Spleen (tissue), 11 donors: ENCODE data around the gene OBSL1. TPM values are rescaled to one million over a fixed set of nuclear protein-coding genes. Genes with fewer than 3 reads are reported as not detected.

Experiments used
- DNase-seq: peaks from one replicate; pipeline ENCODE4 v3.0.0-alpha.2; 2020
- H3K27ac ChIP-seq, 8 donors: fragments of 200-600 bp; sonication (generic) in 7 of 8; 1 replicate in 4 of 8; 2 replicates in 4 of 8; pipeline versions ENCODE4 v1.5.0 to v1.8.0; 2016 to 2021; ENCODE audit warnings: inconsistent platforms in 4 of 8, mild to moderate bottlenecking in 4 of 8, moderate library complexity in 1 of 8
- H3K27me3 ChIP-seq, 7 donors: fragments of 200-600 bp; sonication (generic) in 6 of 7; replicated peaks in 1 of 7; 1 replicate in 4 of 7; 2 replicates in 3 of 7; pipeline versions ENCODE4 v1.5.0 to v1.8.0; 2016 to 2021; ENCODE audit warnings: inconsistent platforms in 3 of 7, mild to moderate bottlenecking in 1 of 7
- H3K36me3 ChIP-seq, 6 donors: fragments of 200-600 bp; sonication (generic) in 5 of 6; 1 replicate in 4 of 6; 2 replicates in 2 of 6; pipeline versions ENCODE4 v1.5.0 to v1.8.0; 2016 to 2021; ENCODE audit warnings: inconsistent platforms in 2 of 6
- H3K4me1 ChIP-seq, 6 donors: fragments of 200-600 bp; sonication (generic) in 5 of 6; 1 replicate in 3 of 6; 2 replicates in 3 of 6; pipeline versions ENCODE4 v1.5.0 to v1.8.0; 2016 to 2021; ENCODE audit warnings: inconsistent platforms in 3 of 6
- H3K4me3 ChIP-seq, 8 donors: fragments of 200-600 bp; sonication (generic) in 7 of 8; 1 replicate in 4 of 8; 2 replicates in 4 of 8; pipeline versions ENCODE4 v1.5.0 to v1.8.0; 2016 to 2021; ENCODE audit warnings: inconsistent platforms in 4 of 8, mild to moderate bottlenecking in 4 of 8, moderate library complexity in 2 of 8
- H3K9me3 ChIP-seq, 8 donors: fragments of 200-600 bp; sonication (generic) in 7 of 8; 1 replicate in 4 of 8; 2 replicates in 4 of 8; pipeline versions ENCODE4 v1.5.0 to v1.8.0; 2016 to 2021; ENCODE audit warnings: inconsistent platforms in 4 of 8
- POLR2A ChIP-seq, 3 donors: fragments of 450-650 bp; IDR thresholded peaks; one replicate each; pipeline ENCODE4 v1.5.1; 2017; ENCODE audit warnings: antibody characterized with exemption in 3 of 3, mild to moderate bottlenecking in 1 of 3
- POLR2AphosphoS5 ChIP-seq, 3 donors: sonication (generic); formaldehyde crosslinking; IDR thresholded peaks; one replicate each; pipeline ENCODE4 v1.5.1; 2017; ENCODE audit warnings: antibody characterized with exemption in 3 of 3
- WGBS, 5 donors: extraction: QIAGEN DNeasy Blood & Tissue Kit in 3 of 5; methylation state at CpG; one replicate each; pipeline versions ENCODE4 v1.1.5 to v1.1.7; 2013 to 2018; 5-methylcytosine and 5-hydroxymethylcytosine counted together
- intact Hi-C: fragments of 100-400 bp; cut with DNase I; formaldehyde crosslinking; loops from one replicate; pipeline ENCODE4 v1.15.0; 2023; ENCODE audit warnings: low total_unique reads
- polyA plus RNA-seq, 3 donors: library from polyadenylated mRNA; stranded (reverse); fragments of 200-250 nt; gene quantifications; one replicate each; pipeline ENCODE4 v1.2.1, GENCODE V29; 2013
- total RNA-seq, 7 donors: library from RNA; depleted of rRNA in 3 of 7; stranded (reverse); fragments of >200 nt in 3 of 7; fragmentation: NEBNext Ultra II Directional in 4 of 7; extraction: Animal tissue kit (Norgen Biotek cat#: 25700) in 4 of 7; gene quantifications; one replicate each; pipeline versions ENCODE4 v1.1.0 to v1.2.1, GENCODE V29; 2016 to 2021
- TF ChIP-seq, protein P1 (sequence below), 11 experiments: fragments of 200-600 bp in 7 of 11; fragments of 450-650 bp in 4 of 11; sonication (generic) in 4 of 11; IDR thresholded peaks in 8 of 11; conservative IDR thresholded peaks in 3 of 11; 1 replicate in 7 of 11; 2 replicates in 4 of 11; pipeline versions ENCODE4 v1.4.0 to v1.8.0; 2016 to 2021; ENCODE audit warnings: antibody characterized with exemption in 11 of 11, inconsistent platforms in 4 of 11, mild to moderate bottlenecking in 1 of 11
- donor health status: healthy with polysubstance abuse.
- donor health status: DM: no; HTN: no; CAD: no; lungs with moderate emphysema.
- donor health status: DM: no; HTN: no; CAD: no.
- donor health status: Bipolar disorder and iron deficiency.
- donor health status: healthy.
- donor health status: DM: no; HTN: no; CAD: no.
- donor health status: DM: yes; HTN: yes; CAD: no.

The OBSL1 gene
- total and polyA plus RNA-seq, 10 donors = 15.9 to 51.6 (median 31.0) TPM

DNA sequence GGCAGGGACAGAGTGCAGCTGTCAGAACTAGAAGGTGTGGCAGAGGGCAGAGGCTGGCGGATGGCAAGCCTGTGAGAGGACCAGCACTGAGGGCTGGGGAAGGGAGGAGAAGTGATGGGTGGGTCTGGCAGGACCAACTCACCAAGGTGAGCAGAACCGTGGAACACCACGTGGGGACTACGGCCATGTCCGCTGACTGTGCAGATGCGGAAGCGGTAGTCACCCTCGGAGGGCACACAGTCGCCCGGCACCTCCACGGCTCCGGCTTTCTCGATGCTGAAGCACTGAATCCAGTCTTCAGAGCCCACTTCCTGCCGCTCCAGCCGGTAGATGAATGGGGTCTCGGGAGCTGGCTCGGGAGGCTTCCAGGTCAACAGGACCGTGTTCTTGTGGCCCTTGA lies 4.2 kb downstream of the OBSL1 start:
- no peaks in the 10 kb centered on the region for H3K9me3 ChIP-seq
- H3K27me3 ChIP-seq = peaks cover 0 to 39% (median 19%) of the 10 kb centered on the region in 7 donors
- WGBS, 5 donors = 89 to 95% (median 94%) methylated on average over 18 of the region's 18 CpGs
- H3K4me3 ChIP-seq = no peak overlapping the region
- peaks cover 0 to 22% (median 20%) of the 10 kb centered on the region in 6 donors for H3K4me1 ChIP-seq
- DNase-seq = no peak
- intact Hi-C loops = no loop called here
- no peak for TF ChIP-seq POLR2AphosphoS5 (IDR thresholded peaks at IDR 0.05)
- TF ChIP-seq, protein P1, sequence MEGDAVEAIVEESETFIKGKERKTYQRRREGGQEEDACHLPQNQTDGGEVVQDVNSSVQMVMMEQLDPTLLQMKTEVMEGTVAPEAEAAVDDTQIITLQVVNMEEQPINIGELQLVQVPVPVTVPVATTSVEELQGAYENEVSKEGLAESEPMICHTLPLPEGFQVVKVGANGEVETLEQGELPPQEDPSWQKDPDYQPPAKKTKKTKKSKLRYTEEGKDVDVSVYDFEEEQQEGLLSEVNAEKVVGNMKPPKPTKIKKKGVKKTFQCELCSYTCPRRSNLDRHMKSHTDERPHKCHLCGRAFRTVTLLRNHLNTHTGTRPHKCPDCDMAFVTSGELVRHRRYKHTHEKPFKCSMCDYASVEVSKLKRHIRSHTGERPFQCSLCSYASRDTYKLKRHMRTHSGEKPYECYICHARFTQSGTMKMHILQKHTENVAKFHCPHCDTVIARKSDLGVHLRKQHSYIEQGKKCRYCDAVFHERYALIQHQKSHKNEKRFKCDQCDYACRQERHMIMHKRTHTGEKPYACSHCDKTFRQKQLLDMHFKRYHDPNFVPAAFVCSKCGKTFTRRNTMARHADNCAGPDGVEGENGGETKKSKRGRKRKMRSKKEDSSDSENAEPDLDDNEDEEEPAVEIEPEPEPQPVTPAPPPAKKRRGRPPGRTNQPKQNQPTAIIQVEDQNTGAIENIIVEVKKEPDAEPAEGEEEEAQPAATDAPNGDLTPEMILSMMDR (IDR thresholded peaks at IDR 0.05 in 8 of 11, conservative IDR thresholded peaks at IDR 0.05 in 3 of 11) = no peak
- no peak for TF ChIP-seq POLR2A (IDR thresholded peaks at IDR 0.05)
- H3K27ac ChIP-seq = no peak overlapping the region
- peaks cover 0 to 12% (median 0%) of the 10 kb centered on the region in 6 donors for H3K36me3 ChIP-seq

DNA sequence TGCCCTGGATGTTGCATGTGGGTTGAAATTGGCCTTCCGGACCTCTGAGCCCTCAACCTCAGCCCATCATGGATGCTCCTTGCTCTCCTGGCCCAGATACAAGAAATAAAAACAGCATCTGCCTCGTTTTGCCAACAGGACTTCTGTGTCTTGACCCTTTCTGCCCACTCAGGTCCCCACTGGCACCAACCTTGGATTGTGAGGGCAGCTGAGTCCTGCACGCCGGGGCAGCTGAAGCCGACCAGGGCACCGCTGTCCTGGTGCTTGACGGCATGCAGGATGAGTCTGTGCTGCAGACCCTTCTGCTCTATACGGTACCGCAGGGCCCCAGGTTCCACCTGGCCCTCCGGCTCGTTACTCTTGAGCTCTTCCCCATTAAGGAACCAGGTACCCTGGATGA lies 4.7 kb downstream of the OBSL1 start:
- intact Hi-C loops = no loop called here
- H3K36me3 ChIP-seq = peaks cover 0 to 12% (median 0%) of the 10 kb centered on the region in 6 donors
- no peak for TF ChIP-seq POLR2AphosphoS5 (IDR thresholded peaks at IDR 0.05)
- TF ChIP-seq, protein P1 (IDR thresholded peaks at IDR 0.05 in 8 of 11, conservative IDR thresholded peaks at IDR 0.05 in 3 of 11) = no peak
- TF ChIP-seq POLR2A (IDR thresholded peaks at IDR 0.05) = no peak
- no peak for DNase-seq
- H3K9me3 ChIP-seq = no peaks in the 10 kb centered on the region
- no peak overlapping the region for H3K4me3 ChIP-seq
- peaks cover 0 to 34% (median 19%) of the 10 kb centered on the region in 7 donors for H3K27me3 ChIP-seq
- WGBS, 5 donors = 83 to 95% (median 88%) methylated on average over 10 to 11 of the region's 11 CpGs
- peaks cover 0 to 21% (median 18%) of the 10 kb centered on the region in 6 donors for H3K4me1 ChIP-seq
- H3K27ac ChIP-seq = no peak overlapping the region

DNA sequence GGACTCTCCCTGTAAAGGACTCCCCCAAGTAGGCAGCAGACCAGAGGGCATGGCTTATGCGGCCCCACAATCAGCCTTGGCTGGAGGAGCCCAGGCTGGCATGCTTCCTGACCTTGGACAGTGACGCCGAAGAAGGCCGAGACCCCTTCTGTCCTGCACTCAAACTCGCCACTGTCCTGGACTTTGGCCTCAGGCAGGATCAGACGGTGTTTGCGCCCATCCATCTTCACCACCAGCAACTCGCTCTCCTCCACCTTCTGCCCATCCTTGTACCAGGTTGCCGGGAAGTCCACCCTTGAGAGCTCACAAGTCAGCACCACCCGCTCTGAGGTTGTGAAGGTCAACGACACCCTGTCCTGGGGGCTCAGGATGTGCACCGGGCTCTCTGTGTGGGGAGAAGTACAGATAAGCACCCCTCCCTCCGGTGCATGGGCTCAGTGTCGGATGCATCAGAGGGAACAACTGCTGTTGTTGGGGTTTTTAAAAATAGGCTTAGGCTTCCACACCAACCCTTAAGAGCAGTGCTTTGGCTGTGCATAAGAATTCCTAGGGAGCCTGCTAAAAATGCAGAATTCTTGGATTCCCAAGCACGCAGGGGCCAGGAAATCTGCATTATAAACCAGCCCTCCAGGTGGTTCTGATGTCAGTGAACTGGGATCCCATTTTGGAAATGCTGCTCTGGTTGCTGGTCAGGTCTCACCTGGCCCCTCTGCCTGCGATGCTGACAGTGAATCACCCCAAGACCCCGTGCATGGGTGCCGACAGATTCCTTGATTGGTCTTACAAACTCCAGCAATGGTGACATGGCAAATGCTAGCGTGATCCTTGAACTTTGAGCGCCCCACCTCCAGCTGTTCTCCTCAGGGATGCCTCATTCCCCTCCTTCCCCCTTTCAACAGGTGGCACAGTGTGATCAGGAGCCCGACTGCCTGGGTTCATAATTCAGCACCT lies 5.9 kb downstream of the OBSL1 start:
- intact Hi-C loops = no loop called here
- no peak overlapping the region for H3K27ac ChIP-seq
- 82 to 89% (median 86%) methylated on average over 21 of the region's 21 CpGs for WGBS, 5 donors
- no peaks in the 10 kb centered on the region for H3K9me3 ChIP-seq
- H3K27me3 ChIP-seq = peaks cover 0 to 22% (median 9%) of the 10 kb centered on the region in 7 donors
- no peak for TF ChIP-seq POLR2AphosphoS5 (IDR thresholded peaks at IDR 0.05)
- no peak for TF ChIP-seq POLR2A (IDR thresholded peaks at IDR 0.05)
- TF ChIP-seq, protein P1 (IDR thresholded peaks at IDR 0.05 in 8 of 11, conservative IDR thresholded peaks at IDR 0.05 in 3 of 11) = no peak
- DNase-seq = peak; percentile 70
- peaks cover 0 to 12% (median 0%) of the 10 kb centered on the region in 6 donors for H3K36me3 ChIP-seq
- H3K4me3 ChIP-seq = no peak overlapping the region
- peaks cover 0 to 10% (median 8%) of the 10 kb centered on the region in 6 donors for H3K4me1 ChIP-seq
